Stimulated activated CD4-positive, alpha-beta T cell treated with anti-CD3 and anti-CD28 coated beads, Interleukin-15, amount 100 ng/mL, for 48 hours (primary cell): ENCODE measurements around the gene PRSS56.
"Not testable (repeated sequence)": the region's sequence is repeated elsewhere in the genome, so short reads cannot be mapped to it uniquely, and the experiment has no call there.

Experiments used
- DNase-seq, 2 donors: peaks; one replicate each; pipeline ENCODE4 v3.0.0-alpha.2; 2020; ENCODE audit warnings: low read depth in 2 of 2

PRSS56 gene

GRCh38 chr2:232525791-232526371 is 5.7 kb downstream of the PRSS56 start, which contains the start of gene CHRND:
Gene CHRND, plus strand, starts transcription at chr2:232526160. Its CDS starts 56 bp downstream, at chr2:232526216.
- DNase-seq, result no peak

- DNase-seq, result no peak
These were observed 6.3 kb downstream of the PRSS56 start for GRCh38 chr2:232526372-232526941.

GRCh38 chr2:232527905-232528470 is 7.8 kb downstream of the PRSS56 start:
- DNase-seq, result no peak

GRCh38 chr2:232528746-232529460 is 8.7 kb downstream of the PRSS56 start:
- no peak for DNase-seq

- no peak for DNase-seq
These were observed 9.8 kb downstream of the PRSS56 start for GRCh38 chr2:232529806-232530547.

- no peak for DNase-seq
These were observed 10.6 kb downstream of the PRSS56 start for GRCh38 chr2:232530626-232531260.

- DNase-seq, result no peak
These were observed 12.2 kb downstream of the PRSS56 start for GRCh38 chr2:232532419-232532818.

GRCh38 chr2:232532821-232533220 is 12.6 kb downstream of the PRSS56 start:
- DNase-seq, result not testable (repeated sequence)

GRCh38 chr2:232533944-232534710 is 13.9 kb downstream of the PRSS56 start:
- DNase-seq, result no peak

GRCh38 chr2:232534940-232535651 is 14.9 kb downstream of the PRSS56 start:
- DNase-seq, result no peak

- DNase-seq, result no peak
These were observed 15.8 kb downstream of the PRSS56 start for GRCh38 chr2:232535761-232536530.

- DNase-seq, result no peak
These were observed 16.9 kb downstream of the PRSS56 start for GRCh38 chr2:232537079-232537478.

GRCh38 chr2:232537499-232537898 is 17.3 kb downstream of the PRSS56 start:
- no peak for DNase-seq

- no peak for DNase-seq
These were observed 18.5 kb downstream of the PRSS56 start for GRCh38 chr2:232538671-232539070.

- no peak for DNase-seq
These were observed 19.4 kb downstream of the PRSS56 start, which contains the start of gene CHRNG for GRCh38 chr2:232539298-232540231. Gene CHRNG, plus strand, starts transcription at chr2:232539692. Its CDS starts 56 bp downstream, at chr2:232539748.

GRCh38 chr2:232540441-232541041 is 20.4 kb downstream of the PRSS56 start:
- DNase-seq, result no peak

GRCh38 chr2:232541195-232541960 is 21.2 kb downstream of the PRSS56 start:
- DNase-seq, result no peak
